Lower leg skin (tissue), 4 donors: ENCODE results near the gene AFF1. TPM values are rescaled to one million over a fixed set of nuclear protein-coding genes. Genes with fewer than 3 reads are reported as not detected.
"Not testable (repeated sequence)": the region's sequence is repeated elsewhere in the genome, so short reads cannot be mapped to it uniquely, and the experiment has no call there.

Experiments used
- DNase-seq, 2 donors: peaks; one replicate each; pipeline ENCODE4 v3.0.0-alpha.2; 2019; ENCODE audit warnings: low spot score in 2 of 2
- H3K4me3 ChIP-seq: fragments of 200-600 bp; sonication (generic); 2 replicates; pipeline ENCODE4 v1.5.1; 2017; ENCODE audit warnings: mild to moderate bottlenecking, low read depth; ENCODE audit not compliant: poor library complexity, severe bottlenecking
- POLR2A ChIP-seq, 2 donors: fragments of 450-650 bp; IDR thresholded peaks; one replicate each; pipeline ENCODE4 v1.6.1; 2016 to 2017; ENCODE audit warnings: antibody characterized with exemption in 2 of 2, mild to moderate bottlenecking in 1 of 2, moderate library complexity in 1 of 2
- WGBS, 2 donors: methylation state at CpG; one replicate each; pipeline ENCODE4 v1.1.5; 2018; 5-methylcytosine and 5-hydroxymethylcytosine counted together
- intact Hi-C: fragments of 100-400 bp; cut with DNase I; formaldehyde crosslinking; loops from one replicate; pipeline ENCODE4 v1.15.0; 2023; ENCODE audit warnings: low total_unique reads
- total RNA-seq, 4 donors: library from RNA; depleted of rRNA; stranded (reverse); fragments of >200 nt; gene quantifications; one replicate each; pipeline ENCODE4 v1.1.0, GENCODE V29; 2016
- TF ChIP-seq, protein P1 (sequence below), 3 donors: fragments of 450-650 bp; IDR thresholded peaks; one replicate each; pipeline ENCODE4 v1.5.1; 2016; ENCODE audit warnings: antibody characterized with exemption in 3 of 3, mild to moderate bottlenecking in 3 of 3, moderate library complexity in 2 of 3

The AFF1 gene
- total RNA-seq, 4 donors from 2014 or later, result 58.1 to 107 (median 71.2) TPM

DNA sequence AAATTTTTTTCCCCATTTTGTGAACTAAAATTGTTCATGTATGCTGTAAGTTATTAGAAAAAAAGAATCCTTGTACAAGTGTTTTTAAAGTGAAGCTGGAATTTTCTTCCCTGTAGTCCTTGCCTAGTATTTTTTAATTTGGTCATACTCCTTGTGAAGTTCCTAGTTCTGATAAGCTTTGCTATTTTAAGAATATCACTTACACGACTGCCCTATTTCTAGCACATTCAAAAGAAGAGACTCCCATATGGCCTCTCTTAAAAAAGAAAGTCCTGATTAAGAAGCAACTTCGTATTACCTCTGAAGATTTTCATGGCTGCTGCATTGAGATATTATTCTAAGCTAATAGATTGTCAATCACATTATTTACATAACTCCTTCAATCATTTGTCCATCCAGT, 198.4 kb downstream of the AFF1 start:
- 75 to 88% methylated on average over 2 of the region's 2 CpGs for WGBS, 2 donors

GRCh38 chr4:87134122-87134521, 199.3 kb downstream of the AFF1 start:
- DNase-seq, result no peak
- H3K4me3 ChIP-seq, result no peak overlapping the region
- intact Hi-C loops, result no loop called here
- TF ChIP-seq, protein P1, sequence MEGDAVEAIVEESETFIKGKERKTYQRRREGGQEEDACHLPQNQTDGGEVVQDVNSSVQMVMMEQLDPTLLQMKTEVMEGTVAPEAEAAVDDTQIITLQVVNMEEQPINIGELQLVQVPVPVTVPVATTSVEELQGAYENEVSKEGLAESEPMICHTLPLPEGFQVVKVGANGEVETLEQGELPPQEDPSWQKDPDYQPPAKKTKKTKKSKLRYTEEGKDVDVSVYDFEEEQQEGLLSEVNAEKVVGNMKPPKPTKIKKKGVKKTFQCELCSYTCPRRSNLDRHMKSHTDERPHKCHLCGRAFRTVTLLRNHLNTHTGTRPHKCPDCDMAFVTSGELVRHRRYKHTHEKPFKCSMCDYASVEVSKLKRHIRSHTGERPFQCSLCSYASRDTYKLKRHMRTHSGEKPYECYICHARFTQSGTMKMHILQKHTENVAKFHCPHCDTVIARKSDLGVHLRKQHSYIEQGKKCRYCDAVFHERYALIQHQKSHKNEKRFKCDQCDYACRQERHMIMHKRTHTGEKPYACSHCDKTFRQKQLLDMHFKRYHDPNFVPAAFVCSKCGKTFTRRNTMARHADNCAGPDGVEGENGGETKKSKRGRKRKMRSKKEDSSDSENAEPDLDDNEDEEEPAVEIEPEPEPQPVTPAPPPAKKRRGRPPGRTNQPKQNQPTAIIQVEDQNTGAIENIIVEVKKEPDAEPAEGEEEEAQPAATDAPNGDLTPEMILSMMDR (IDR thresholded peaks at IDR 0.05), result no peak
- no peak for TF ChIP-seq POLR2A (IDR thresholded peaks at IDR 0.05)
- WGBS, 2 donors, result 98% methylated on average over 3 of the region's 3 CpGs

More for the DNA sequence above, 198.4 kb downstream of the AFF1 start:
- no peak overlapping the region for H3K4me3 ChIP-seq
- intact Hi-C loops, result no loop called here
- no peak for DNase-seq
- TF ChIP-seq, protein P1 (IDR thresholded peaks at IDR 0.05), result no peak
- no peak for TF ChIP-seq POLR2A (IDR thresholded peaks at IDR 0.05)

- TF ChIP-seq, protein P1 (IDR thresholded peaks at IDR 0.05), result no peak
- no peak for TF ChIP-seq POLR2A (IDR thresholded peaks at IDR 0.05)
- whole genome bisulfite sequencing, 2 donors, result 59 to 79% methylated on average over 3 of the region's 3 CpGs
- H3K4me3 ChIP-seq, result no peak overlapping the region
- DNase-seq, result no peak
- intact Hi-C loops, result no loop called here
Observed at GRCh38 chr4:87141428-87141827, 206.6 kb downstream of the AFF1 start.

- TF ChIP-seq, protein P1 (IDR thresholded peaks at IDR 0.05), result no peak
- no peak for TF ChIP-seq POLR2A (IDR thresholded peaks at IDR 0.05)
- 81 to 84% methylated on average over 2 of the region's 2 CpGs for WGBS, 2 donors
- H3K4me3 ChIP-seq, result no peak overlapping the region
Observed at GRCh38 chr4:87144356-87144755, 209.5 kb downstream of the AFF1 start.

DNA sequence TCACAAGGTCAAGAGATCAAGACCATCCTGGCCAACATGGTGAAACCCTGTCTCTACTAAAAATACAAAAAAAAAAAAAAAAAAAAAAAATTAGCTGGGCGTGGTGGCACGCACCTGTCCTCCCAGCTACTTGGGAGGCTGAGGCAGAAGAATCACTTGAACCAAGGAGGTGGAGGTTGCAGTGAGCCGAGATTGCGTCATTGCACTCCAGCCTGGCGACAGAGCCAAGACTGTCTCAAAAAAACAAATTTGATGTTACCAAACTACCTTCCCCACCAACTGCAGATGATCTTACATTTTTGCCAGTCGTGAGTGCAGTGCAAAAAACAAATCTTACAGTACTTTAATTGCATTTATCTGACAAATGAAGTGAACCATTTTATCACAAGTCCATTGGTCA, 211.1 kb downstream of the AFF1 start:
- 85 to 96% methylated on average over 6 of the region's 6 CpGs for WGBS, 2 donors

More at GRCh38 chr4:87144356-87144755, 209.5 kb downstream of the AFF1 start:
- DNase-seq, result no peak
- intact Hi-C loops, result no loop called here

DNA sequence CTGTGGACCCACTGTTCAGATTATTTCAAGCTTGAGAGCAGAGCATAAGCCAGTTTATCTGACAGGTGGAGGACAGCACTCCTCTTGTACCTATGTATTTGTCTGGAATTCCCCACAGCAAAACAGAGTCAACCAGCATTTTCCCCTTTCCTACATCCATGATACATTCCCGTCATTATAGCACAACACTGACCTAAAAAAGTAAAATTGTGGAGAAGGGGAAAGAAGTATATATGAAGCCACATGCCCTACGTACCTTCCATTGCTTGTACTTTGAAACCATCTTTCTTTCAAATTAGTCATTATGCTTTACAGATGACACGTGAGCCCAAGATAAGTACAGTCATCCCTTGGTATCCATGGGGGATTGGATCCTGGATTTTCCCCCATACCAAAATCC, 212.3 kb downstream of the AFF1 start:
- H3K4me3 ChIP-seq, result no peak overlapping the region
- WGBS, 2 donors, result 81 to 87% methylated on average over 3 of the region's 3 CpGs
- DNase-seq, result no peak
- TF ChIP-seq, protein P1 (IDR thresholded peaks at IDR 0.05), result no peak
- no peak for TF ChIP-seq POLR2A (IDR thresholded peaks at IDR 0.05)
- intact Hi-C loops, result no loop called here

More for the DNA sequence above, 211.1 kb downstream of the AFF1 start:
- DNase-seq, intact Hi-C loops, H3K4me3 ChIP-seq: not testable (repeated sequence)
